HepG2 (cell line): ENCODE data around the gene SHMT1. TPM values are rescaled to one million over a fixed set of nuclear protein-coding genes. Genes with fewer than 3 reads are reported as not detected.
A peak's percentile ranks its signal among the peaks of the same experiment; 100 is the strongest.

Experiments
- ARID5B ChIP-seq: IDR thresholded peaks from 2 replicates; pipeline ENCODE4 v1.4.0; 2020; ENCODE audit warnings: mild to moderate bottlenecking, missing genetic modification reagents
- MYNN ChIP-seq: sonication (generic); formaldehyde crosslinking; IDR thresholded peaks from 2 replicates; pipeline ENCODE4 v1.4.0; 2020; ENCODE audit warnings: mild to moderate bottlenecking, low read depth, missing genetic modification reagents
- PAXIP1 ChIP-seq: sonication (generic); formaldehyde crosslinking; conservative IDR thresholded peaks from 2 replicates; pipeline ENCODE4 v1.4.0; 2020; ENCODE audit warnings: mild to moderate bottlenecking, missing genetic modification reagents, moderate library complexity
- RBM22 ChIP-seq: fragments of 200-400 bp; formaldehyde crosslinking; optimal IDR thresholded peaks from 2 replicates; pipeline ENCODE3; 2017; ENCODE audit warnings: mild to moderate bottlenecking, low read length, moderate library complexity
- SMARCC2 ChIP-seq: fragments of 450-650 bp; IDR thresholded peaks from 2 replicates; pipeline ENCODE4 v1.6.1; 2017; ENCODE audit warnings: antibody characterized with exemption, mild to moderate bottlenecking
- STAT5B ChIP-seq: sonication (generic); formaldehyde crosslinking; IDR thresholded peaks from 2 replicates; pipeline ENCODE4 v1.4.0; 2020; ENCODE audit warnings: missing genetic modification reagents
- TEAD2 ChIP-seq: sonication (generic); formaldehyde crosslinking; IDR thresholded peaks from 2 replicates; pipeline ENCODE4 v1.9.0; 2021; ENCODE audit warnings: missing genetic modification reagents
- ZBTB10 ChIP-seq: sonication (generic); formaldehyde crosslinking; IDR thresholded peaks from 2 replicates; pipeline ENCODE4 v1.4.0; 2020; ENCODE audit warnings: missing genetic modification reagents, borderline replicate concordance
- ZNF251 ChIP-seq: sonication (generic); formaldehyde crosslinking; IDR thresholded peaks from 2 replicates; pipeline ENCODE4 v1.9.0; 2021; ENCODE audit warnings: mild to moderate bottlenecking, missing genetic modification reagents
- polyA plus RNA-seq, 8 experiments: library from polyadenylated mRNA; depleted of rRNA in 3 of 8; stranded (reverse) in 7 of 8; unstranded in 1 of 8; fragments of >200 nt; fragmentation: Illumina TruSeq in 4 of 8; extraction: Trizol in 4 of 8; gene quantifications; 2 replicates each; pipeline versions ENCODE4 v1.2.1 to v1.2.3, GENCODE V29; 2011 to 2016; ENCODE audit warnings: low read depth in 4 of 8, missing spikeins in 1 of 8, mixed read lengths in 1 of 8; ENCODE audit not compliant: insufficient read depth in 1 of 8
- total RNA-seq, 5 experiments: library from RNA; depleted of rRNA; stranded (reverse); fragments of >200 nt; fragmentation: Illumina TruSeq; extraction: Trizol; gene quantifications; 2 replicates each; pipeline ENCODE4 v1.2.3, GENCODE V29; 2016; ENCODE audit warnings: low read depth in 1 of 5

SHMT1 gene
- total and polyA plus RNA-seq, 2 of the 13 experiments (the other 11 are each of a cell fraction or from before 2014, with no cell fraction given): 21.3 to 48.8 TPM

- TF ChIP-seq ARID5B (no peak; the same call in 1 of the 2 replicates), ZBTB10 (no peak), SMARCC2 (no peak), ZNF251 (CRISPR knock-in tag) (no peak), MYNN (CRISPR knock-in tag) (no peak), STAT5B (CRISPR knock-in tag) (no peak), RBM22 (peak; percentile 34), PAXIP1 (CRISPR knock-in tag) (no peak; the same call in 1 of the 2 replicates), TEAD2 (no peak)
Measured at GRCh38 chr17:18314731-18315561, 48.4 kb downstream of the SHMT1 start, which contains the start of the genes SMCR8 and TOP3A (continued).
